ENCODE data around the gene EVA1C.

GRCh38 chr21:32476661-32477423 is 64.3 kb downstream of the EVA1C start:
- TF ChIP-seq CBX3 (IDR thresholded peaks at IDR 0.05; ENCODE audit: low read depth), result no peak
- TF ChIP-seq POLR2AphosphoS5 (IDR thresholded peaks at IDR 0.05; ENCODE audit: low read depth, low read length), result no peak
- no peak for TF ChIP-seq CTCF (IDR thresholded peaks at IDR 0.05 in 2 of 3, conservative IDR thresholded peaks at IDR 0.05 in 1 of 3; ENCODE audit: borderline replicate concordance in 1 of 3, insufficient read depth in 1 of 3, low read depth in 2 of 3, low read length in 2 of 3)
- no peak for TF ChIP-seq EGR1 (IDR thresholded peaks at IDR 0.05; ENCODE audit: low read depth)
- no peak for TF ChIP-seq TCF7L2 (IDR thresholded peaks at IDR 0.05; ENCODE audit: borderline replicate concordance, extremely low read depth, insufficient read depth, insufficient read length)
- no peak for TF ChIP-seq JUND (IDR thresholded peaks at IDR 0.05)
- no peak for TF ChIP-seq EZH2phosphoT487 (IDR thresholded peaks at IDR 0.05; ENCODE audit: borderline replicate concordance)
- no peak for TF ChIP-seq SIN3A (IDR thresholded peaks at IDR 0.05; ENCODE audit: low read depth)
- no peak for TF ChIP-seq POLR2A (IDR thresholded peaks at IDR 0.05; ENCODE audit: borderline replicate concordance, extremely low read depth, insufficient read depth, insufficient read length)
- no peak for TF ChIP-seq ZNF274 (IDR thresholded peaks at IDR 0.05; ENCODE audit: low read depth, low read length)

Measured in HCT116 (cell line).